Central memory CD4-positive, alpha-beta T cell (primary cell): ENCODE results near the gene WIPF2.

ENCODE experiments used
- DNase-seq: peaks from one replicate; pipeline ENCODE4 v3.0.0; 2022

WIPF2 gene

DNA sequence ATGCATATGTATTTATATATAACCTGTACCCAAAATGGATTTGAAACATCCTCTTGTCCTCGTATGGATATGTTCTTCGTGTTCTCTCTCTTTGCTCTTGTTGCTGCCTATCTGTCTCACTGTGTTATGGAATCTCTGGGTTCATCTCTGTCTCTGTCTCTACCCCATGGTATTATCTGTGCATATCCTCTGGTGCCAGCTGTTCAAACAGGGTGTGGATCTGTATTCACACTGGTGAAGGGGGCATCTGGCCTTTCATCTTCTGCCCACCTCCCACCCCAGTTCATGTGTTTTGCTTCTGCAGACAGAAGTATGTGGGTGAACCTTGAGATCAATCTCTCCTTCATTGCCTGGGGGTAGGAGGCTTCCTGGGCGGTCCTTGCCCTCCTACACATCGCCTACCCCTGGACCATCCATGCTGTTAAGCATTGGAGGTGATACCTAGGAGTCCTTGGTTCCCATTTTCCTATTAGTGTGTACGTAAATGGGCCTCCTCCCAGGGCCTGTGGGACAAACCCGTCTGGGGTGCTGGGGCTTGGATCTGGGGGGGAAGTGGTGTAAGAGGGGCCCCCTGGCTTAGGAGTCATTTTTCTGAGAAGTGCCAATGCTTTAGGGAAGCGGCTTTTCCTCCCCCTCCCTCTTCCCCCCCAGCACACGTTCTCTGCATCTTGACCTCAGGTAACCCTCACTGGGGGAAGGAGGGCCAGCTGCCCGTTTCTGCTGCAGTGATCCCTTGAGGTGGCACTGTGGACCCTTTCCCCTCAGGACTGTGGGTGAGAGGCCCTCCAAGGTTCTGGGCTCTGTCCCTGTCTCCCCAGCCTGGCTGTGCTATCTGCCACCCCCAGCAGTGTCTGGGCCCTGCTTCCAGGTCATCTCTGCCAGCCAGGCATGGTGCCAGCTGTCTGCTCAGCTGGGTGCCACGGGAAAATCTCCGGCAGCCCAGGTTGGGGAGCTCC lies 111.0 kb downstream of the WIPF2 start:
- no peak for DNase-seq

DNA sequence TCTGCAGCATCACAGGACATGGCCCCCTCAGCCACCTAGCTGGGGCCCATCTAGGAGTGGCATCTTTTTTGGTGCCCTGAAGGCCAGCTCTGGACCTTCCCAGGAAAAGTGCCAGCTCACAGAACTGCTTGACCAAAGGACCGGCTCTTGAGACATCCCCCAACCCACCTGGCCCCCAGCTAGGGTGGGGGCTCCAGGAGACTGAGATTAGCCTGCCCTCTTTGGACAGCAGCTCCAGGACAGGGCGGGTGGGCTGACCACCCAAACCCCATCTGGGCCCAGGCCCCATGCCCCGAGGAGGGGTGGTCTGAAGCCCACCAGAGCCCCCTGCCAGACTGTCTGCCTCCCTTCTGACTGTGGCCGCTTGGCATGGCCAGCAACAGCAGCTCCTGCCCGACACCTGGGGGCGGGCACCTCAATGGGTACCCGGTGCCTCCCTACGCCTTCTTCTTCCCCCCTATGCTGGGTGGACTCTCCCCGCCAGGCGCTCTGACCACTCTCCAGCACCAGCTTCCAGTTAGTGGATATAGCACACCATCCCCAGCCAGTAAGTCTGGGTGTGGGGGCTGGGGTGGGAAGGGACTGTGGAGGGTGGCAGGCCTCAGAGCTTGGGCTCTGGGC lies 111.9 kb downstream of the WIPF2 start:
- no peak for DNase-seq

DNA sequence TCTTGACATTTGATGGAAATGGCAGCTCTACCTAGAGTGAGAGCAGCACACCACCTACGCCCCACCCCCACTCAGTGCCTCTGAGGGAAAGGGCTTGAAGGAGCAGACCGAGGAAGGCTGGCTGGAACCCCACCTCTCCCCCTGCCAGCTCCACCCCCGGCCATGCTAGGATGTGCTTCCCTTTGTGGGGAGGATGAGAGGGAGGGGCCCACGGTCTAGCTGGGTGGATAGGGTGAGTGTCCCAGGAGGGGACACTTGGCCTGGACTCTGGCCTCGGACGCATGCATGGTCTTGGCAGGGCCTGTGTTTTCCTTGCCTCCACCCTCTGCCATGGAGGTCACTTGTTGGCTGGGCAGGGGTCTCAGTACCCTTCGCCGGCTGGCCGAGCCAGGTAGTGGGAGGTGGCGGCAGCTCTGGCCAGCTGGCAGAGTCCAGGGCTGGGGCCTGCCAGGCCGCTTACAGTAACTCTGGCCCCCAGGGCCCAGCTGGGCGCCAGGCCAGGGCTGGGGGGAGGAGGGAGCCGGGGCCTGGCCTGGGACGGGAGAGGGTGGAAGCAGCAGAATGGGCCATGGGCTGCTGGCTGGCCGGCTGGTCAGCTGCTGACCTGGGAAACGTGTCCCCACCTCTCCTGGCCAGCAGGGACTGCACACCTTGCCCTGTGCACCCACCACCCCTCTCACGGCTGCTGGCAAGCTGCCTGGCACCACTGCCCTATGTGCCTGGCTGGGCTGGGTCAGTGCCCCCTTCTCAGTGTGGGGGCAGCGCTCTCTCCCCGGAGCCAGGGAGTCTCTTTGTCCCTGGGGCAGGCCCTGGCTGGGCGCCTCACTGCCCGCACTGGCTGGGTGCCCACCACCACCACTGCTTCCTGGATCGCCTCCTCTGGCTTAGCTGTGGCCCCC lies 112.9 kb downstream of the WIPF2 start:
- no peak for DNase-seq
